HG03159 (cell line): ENCODE data around the gene GLG1.
"Not testable (repeated sequence)": the region's sequence is repeated elsewhere in the genome, so short reads cannot be mapped to it uniquely, and the experiment has no call there.

ENCODE experiments used
- ATAC-seq: cut with Tn5 transposase; IDR thresholded peaks from one replicate; pipeline ENCODE4 v1.9.1; 2021; ENCODE audit warnings: mild to moderate bottlenecking, moderate library complexity; ENCODE audit not compliant: unreplicated experiment

Gene GLG1

DNA sequence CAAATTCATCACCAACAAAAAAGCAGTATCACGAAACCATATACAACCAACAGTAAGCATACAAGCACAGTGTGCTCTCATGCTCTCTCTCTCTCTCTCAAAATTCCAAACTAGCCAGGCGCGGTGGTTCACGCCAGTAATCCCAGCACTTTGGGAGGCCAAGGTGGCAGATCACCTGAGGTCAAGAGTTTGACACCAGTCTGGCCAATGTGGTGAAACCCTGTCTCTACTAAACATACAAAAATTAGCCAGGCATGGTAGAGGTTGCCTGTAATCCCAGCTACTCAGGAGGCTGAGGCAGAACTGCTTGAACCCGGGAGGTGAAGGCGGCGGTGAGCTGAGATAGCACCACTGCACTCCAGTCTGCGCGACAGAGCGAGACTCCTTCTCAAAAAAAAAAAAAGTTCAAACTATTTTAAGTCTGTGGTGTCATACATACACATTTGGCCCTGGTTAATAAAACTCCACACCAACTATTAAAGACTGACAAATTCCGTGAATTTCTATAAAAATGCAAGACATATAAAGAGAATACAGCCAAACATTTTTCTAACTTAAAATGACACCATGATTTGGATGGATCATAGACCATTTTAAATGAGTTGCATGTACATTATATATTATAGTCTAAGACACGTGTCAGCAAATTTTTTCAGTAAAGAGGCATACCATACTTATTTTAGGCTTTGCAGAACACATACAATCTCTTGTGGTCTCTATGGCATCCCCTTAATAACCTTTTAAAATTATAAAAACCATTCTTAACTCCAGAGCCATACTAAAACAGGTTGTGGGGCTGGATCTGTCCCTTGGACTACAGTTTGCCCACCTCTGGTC, 30.9 kb downstream of the GLG1 start:
- ATAC-seq = no peak

DNA sequence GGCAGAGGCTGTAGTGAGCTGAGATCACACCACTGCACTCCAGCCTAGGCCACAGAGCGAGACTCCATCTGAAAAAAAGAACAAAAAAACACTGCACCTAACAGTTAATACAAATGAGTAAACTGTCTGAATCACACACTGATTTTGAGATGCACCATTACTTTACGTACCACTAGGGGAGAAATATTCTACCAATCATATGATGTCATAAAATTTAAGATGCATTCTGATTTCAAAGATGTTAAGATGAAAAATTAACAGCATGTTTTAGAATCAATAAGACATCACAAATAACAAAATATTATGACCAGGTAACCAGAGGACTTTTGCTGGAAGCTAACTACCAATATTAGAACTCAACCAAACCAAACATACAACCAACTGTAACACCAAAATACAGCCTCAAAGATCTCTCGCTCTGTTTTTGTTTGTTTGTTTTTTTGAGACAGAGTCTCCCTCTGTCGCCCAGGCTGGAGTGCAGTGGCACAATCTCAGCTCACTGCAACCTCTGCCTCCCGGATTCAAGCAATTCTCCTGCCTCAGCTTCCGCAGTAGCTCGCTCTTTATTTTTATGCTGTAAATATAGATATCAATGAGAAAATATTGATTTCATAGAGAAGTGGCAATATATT, 31.6 kb downstream of the GLG1 start:
- ATAC-seq = no peak

- no peak for ATAC-seq
Measured at GRCh38 chr16:74574146-74574545, 32.8 kb downstream of the GLG1 start.

DNA sequence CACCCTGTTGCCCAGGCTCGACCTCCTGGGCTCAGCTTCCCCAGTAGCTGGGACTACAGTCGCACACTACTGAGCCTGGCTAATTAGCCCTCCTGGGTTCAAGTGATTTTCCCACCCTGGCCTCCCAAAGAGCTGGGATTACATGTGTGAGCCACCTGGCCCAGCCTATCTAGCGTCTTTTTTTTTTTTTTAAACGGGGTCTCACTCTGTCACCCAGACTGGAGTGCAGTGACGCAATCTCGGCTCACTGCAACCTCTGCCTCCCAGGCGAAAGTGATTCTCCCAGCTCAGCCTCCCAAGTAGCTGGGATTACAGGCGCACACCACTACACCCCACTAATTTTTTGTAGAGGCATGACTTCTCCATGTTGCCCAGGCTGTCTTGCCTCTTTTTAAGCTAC, 33.3 kb downstream of the GLG1 start:
- ATAC-seq = no peak

DNA sequence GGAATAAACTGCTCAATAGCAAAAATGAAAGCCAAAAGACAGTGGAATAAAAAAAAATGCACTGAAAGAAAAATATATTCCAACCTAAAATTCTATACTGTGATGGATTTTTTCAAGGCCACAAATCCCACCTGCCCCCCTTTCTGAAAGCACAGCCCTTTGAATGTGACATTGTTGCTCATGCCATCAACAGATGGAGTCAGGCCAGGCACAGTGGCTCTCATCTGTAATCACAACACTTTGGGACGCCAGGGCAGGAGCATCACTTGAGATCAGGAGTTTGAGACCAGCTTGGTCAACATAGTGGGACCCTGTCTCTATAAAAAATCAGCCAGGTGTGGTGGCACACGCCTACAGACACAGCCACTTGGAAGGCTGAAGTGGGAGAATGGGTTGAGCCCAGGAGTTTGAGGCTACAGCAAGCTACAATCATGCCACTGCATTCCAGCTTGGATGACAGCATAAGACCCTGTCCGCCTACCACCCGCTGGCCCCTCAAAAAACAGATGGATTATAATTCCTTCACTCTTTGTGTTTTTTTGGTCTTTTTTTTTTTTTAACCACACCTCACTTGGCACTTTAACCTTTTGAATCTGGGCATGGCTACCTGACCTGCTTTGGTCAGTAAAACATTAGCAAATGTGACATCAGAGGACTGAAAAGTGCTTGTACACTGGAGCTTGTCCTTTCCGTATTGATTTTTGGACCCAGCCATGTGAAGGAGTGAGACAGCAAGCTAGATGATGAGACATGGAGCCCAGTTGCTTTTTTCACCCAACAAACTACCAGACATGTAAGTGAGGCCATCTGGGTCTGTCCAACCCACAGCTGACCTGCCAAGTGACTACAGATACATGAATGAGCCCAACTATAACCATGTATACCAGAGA, 36.3 kb downstream of the GLG1 start:
- no peak for ATAC-seq

DNA sequence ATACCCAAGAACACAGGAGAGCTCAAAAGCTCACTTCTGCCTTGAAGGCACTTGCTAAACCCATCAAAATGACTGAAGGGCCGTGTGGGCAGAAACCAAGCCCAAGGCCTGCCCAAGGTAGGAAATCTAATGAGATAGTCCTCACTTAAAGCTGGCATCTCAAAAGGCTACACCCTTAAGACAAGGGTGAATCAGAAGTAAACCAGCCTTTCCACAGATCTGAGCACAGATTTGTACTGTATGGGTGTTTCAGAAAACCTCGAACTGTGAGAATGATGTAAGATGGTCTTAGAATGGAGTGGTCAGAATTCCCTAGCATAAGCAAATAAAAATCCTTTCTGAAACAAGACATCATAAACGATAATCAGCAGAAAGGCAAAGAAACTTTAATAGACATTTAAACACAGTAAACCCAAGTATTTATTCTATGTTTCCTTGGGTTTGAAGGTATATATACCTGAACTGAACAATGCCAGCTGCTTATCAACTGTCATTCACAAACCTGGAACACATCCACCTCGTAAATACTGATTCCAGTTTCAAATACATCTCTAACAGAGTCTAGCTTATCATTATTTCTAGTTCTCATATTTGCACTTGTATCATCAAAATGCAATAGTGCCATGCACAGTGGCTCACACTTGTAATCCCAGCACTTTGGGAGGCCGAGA, 37.8 kb downstream of the GLG1 start:
- ATAC-seq = no peak

GRCh38 chr16:74567901-74568300, 39.0 kb downstream of the GLG1 start:
- no peak for ATAC-seq

GRCh38 chr16:74565378-74565777, 41.5 kb downstream of the GLG1 start:
- ATAC-seq = no peak

DNA sequence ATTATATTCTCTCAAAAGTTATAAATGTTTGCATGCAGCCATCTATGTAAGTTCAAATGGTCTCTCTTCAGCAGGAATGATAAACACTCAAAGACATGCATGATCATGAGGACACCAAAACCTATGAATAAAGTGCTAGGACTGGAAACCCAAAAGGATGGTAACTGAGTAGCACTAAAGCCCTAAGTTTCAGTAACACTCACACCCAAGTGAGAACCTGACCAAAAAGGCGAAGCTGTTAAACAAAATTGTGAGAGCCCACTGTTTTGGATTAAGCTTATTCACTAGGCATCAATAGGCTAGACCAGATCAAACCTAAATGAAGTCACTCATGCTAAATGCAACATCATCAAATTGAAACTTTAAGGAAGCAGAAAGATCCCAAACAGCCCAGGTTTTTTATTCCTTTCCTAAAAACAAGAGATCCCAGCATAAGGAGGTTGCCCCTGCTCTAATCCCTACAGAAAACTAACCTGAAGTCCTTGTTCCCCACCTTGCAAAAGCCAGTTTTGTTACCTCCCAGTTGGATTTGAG, 42.4 kb downstream of the GLG1 start:
- ATAC-seq = no peak

GRCh38 chr16:74563828-74564263, 43.1 kb downstream of the GLG1 start:
- ATAC-seq = no peak

- ATAC-seq = no peak
Measured at GRCh38 chr16:74562117-74562516, 44.8 kb downstream of the GLG1 start.

GRCh38 chr16:74561626-74562025, 45.3 kb downstream of the GLG1 start:
- no peak for ATAC-seq

- no peak for ATAC-seq
Measured at GRCh38 chr16:74560912-74561311, 46.0 kb downstream of the GLG1 start.

DNA sequence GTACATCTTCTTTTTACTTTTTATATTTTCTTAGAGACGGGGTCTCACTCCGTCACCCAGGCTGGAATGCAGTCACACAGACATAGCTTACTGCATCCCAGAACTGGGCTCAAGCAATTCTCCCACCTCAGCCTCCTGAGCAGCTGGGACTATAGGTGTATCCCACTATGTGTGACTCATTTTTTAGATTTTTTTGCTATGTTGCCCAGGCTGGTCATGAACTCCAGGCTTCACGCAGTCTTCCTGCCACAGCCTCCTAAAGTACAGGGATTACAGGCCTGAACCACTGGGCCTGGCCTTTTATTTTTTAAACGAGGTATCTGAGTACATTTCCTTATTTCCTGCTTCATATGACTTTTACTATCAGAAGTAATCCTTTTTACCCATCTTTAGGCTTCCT, 48.0 kb downstream of the GLG1 start:
- ATAC-seq = no peak

DNA sequence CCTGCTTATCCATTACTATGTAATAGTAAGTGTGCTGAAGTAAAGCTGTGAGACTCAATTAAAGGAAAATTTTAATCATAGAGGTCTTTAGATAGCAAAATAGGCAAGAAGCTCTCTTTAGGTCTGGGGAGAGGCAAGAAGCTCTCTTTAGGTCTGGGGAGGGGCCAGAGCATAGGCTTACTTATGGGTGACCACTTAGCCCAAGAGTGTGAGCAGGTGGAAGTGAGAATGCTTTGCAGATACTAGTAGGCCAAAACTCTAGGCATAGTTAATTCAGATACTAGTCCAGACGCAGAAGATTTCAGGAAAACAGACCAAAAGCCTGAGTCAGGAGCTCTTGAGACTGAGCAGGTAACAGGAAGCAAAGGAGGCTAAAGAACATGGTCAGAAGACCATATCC, 49.6 kb downstream of the GLG1 start:
- no peak for ATAC-seq

DNA sequence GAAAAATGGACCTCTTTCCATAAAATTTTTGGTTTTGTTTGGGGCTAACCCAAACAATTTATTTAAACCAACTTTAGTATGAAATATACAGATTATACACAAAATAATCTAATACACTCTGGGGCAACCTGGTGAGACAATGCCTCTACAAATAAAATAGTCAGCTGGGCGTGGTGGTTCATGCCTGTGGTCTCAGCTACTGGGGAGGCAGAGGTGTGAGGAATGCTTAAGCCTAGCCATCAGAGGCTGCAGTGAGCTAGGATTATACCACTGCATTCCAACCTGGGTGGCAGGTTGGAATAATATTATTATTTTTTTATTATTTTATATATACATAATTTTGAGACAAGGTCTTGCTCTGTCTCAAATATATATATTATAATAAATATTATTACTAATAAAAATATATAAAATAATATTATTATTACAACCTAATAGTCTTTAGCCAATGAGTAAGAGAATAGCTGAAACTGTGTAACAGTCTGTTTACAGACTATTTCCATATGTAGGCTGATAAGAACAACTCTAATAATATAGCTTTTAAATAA, 50.5 kb downstream of the GLG1 start:
- no peak for ATAC-seq

DNA sequence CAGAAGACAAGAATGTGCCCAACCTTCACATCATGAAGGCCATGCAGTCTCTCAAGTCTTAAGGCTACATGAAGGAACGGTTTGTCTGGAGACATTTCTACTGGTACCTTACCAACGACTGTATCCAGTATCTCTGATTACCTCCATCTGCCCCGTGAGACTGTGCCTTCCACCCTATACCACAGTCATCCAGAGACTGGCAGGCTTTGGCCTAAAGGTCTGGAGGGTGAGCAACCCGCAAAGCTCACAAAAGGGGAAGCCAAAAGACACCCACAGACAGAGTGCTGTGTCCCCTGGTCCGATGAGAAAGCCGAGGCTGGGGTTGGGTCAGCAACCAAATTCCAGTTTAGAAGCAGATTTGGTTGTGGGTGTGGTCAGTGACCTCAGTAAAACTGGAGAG, 54.6 kb downstream of the GLG1 start:
- not testable (repeated sequence) for ATAC-seq

DNA sequence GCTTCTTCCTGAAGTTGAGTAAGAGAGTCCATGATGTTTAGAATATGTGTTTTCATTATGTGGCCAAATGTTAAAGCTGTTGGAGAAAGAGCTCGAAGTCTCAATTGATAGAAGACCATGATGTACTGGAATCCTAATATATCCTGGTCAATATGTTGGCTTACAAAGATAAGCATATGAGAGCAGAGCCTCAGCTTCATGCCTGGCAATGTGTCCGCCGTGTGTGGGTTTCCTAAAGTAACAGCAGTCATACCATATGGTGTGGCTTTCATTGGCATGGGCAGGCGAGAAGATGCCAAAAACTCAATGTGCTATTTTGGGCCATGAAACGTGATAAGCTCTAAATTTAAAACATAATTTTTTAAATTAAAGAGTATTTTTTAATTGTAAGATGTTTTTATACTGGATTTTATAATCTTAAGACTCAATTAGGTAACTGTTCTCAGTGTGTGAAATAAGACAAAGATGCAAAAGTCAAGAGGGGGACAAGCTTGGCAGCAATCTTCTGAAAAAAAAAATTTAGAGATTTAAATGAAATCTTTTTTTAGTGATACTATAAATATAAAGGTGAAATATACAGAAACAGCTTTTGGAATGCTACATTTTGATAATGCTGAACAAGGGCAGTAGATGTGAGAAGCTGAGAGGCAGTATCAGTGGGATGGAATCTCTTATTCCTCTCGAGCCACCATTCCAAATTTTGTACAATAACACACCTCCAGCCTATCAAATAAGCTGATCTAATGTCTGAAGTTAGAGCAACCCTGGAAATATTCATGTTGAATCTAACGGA, 56.5 kb downstream of the GLG1 start:
- ATAC-seq = not testable (repeated sequence)

DNA sequence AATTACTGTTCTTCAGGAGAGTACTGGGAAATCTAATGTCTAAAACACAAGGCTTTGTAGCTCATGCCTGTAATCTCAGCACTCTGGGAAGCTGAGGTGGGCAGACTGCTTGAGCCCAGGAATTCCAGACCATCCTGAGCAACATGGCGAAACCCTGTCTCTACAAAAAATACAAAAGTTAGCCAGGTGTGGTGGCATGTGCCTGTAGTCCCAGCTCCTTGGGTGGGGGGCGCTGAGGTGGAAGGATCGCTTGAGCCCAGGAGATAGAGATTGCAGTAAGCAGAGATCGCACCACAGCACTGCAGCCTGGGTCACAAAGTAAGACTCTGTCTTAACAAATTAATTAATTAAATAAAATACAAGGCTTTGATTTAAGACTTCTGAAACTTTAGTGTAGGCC, 60.8 kb downstream of the GLG1 start:
- ATAC-seq = not testable (repeated sequence)
